Activated naive CD8-positive, alpha-beta T cell treated with anti-CD3 and anti-CD28 coated beads, Interleukin-2, amount 50 U/mL, for 24 hours (primary cell): ENCODE data around the gene IMPA2.
"Not testable (repeated sequence)": the region's sequence is repeated elsewhere in the genome, so short reads cannot be mapped to it uniquely, and the experiment has no call there.

Source experiments
- ATAC-seq: fragments of 150-1000 bp; cut with Tn5 transposase; one replicate; pipeline ENCODE4 v1.10.0; 2021
- DNase-seq: peaks from one replicate; pipeline ENCODE4 v3.0.0; 2021
- H3K27ac Mint-ChIP-seq: one replicate; pipeline ENCODE4 v1.8.0; 2021; ENCODE audit warnings: mild to moderate bottlenecking, mixed read lengths
- H3K27me3 Mint-ChIP-seq: one replicate; pipeline ENCODE4 v1.8.0; 2021; ENCODE audit warnings: mixed read lengths
- H3K36me3 Mint-ChIP-seq: one replicate; pipeline ENCODE4 v1.8.0; 2021; ENCODE audit warnings: low read depth, mixed read lengths
- H3K4me1 Mint-ChIP-seq: one replicate; pipeline ENCODE4 v1.8.0; 2021; ENCODE audit warnings: mixed read lengths
- H3K4me3 Mint-ChIP-seq: one replicate; pipeline ENCODE4 v1.8.0; 2021; ENCODE audit warnings: mild to moderate bottlenecking, moderate library complexity, mixed read lengths
- H3K9me3 Mint-ChIP-seq: one replicate; pipeline ENCODE4 v1.8.0; 2021; ENCODE audit warnings: mixed read lengths

IMPA2 gene

DNA sequence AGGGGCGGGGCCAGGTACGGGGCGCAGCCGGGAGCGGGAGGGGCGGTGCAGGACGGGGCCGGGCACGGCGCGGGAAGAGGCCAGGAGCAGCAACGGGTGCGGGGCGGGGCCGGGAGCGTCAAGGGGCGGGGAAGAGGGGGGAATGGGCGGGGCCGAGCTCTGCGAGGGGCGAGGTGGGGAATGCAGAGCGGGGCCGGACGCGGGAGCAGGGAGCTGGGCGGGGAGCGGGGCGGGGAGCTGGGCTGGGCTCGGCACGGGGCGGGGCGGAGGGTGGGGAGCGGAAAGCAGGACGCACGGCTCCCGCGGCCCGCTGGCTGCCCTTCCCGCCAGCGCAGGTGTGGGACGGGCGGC lies at the start of gene IMPA2:
Gene IMPA2 (plus strand): TSS at position 316 of the 351 bp plus-strand sequence. CDS start 163 bp downstream, outside the sequence.
- ATAC-seq (no peak), DNase-seq (no peak)
- Mint-ChIP-seq H3K27me3 (peaks cover 3% of the 10 kb centered on the region), H3K4me3 (peak within 1 kb of the TSS; percentile 88), H3K4me1 (peaks cover 22% of the 10 kb centered on the region), H3K36me3 (no peaks in the 10 kb centered on the region), H3K9me3 (no peaks in the 10 kb centered on the region), H3K27ac (peak within 1 kb of the TSS; percentile 83)

DNA sequence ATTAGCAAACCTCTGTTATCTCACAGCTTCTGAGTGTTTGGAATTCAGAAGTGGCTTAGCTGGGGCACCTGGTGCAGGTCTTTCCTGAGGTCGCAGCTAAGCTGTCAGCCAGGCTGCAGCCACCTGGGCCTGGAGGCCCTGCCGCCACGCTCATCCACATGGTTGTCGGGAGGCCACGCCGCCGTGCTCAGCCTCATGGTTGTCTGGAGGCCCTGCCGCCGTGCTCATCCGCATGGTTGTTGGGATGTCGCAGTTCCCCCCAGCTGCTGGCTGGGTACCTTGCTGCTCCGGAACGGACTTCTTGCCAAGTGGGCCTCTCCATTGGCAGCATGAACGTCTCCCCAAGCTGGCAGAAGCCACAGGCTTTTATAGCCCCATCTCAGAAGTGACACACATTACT lies 48.9 kb upstream of the IMPA2 start:
- Mint-ChIP-seq H3K4me3 (no peak overlapping the region), H3K4me1 (no peaks in the 10 kb centered on the region), H3K36me3 (no peaks in the 10 kb centered on the region), H3K9me3 (no peaks in the 10 kb centered on the region), H3K27me3 (no peaks in the 10 kb centered on the region), H3K27ac (no peak overlapping the region)
- ATAC-seq (no peak), DNase-seq (no peak)

DNA sequence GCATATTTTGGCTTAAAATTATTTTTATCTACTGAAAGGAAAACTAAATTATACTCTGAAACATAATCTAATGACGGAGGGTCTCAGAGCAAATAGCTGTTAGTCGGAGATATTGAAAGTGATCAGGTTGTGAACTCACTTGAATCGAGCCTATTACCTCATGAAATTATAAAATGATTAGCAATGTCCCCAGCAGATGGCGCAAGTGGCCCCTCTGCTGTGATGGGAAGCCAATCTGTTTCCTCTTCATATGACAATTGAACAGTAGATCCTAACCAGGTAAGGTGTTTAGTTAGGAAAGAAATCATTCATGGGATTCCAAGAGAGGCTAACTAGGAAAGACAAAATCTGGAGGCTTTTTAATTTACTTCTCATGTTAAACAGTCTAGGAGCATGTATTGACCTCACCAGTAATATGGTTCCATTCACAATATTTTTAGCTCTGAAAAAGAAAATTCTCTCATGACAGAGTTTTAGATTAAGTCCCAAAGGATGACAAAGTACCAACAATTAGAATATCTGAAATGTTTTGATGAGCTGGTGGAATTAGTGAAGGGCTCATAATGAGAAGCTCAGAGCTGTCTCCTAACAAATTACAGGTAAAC lies 43.3 kb upstream of the IMPA2 start:
- Mint-ChIP-seq H3K4me1 (no peaks in the 10 kb centered on the region), H3K27ac (no peak overlapping the region), H3K27me3 (no peaks in the 10 kb centered on the region), H3K36me3 (no peaks in the 10 kb centered on the region), H3K9me3 (no peaks in the 10 kb centered on the region), H3K4me3 (no peak overlapping the region)
- ATAC-seq (no peak), DNase-seq (peak; percentile 79)

DNA sequence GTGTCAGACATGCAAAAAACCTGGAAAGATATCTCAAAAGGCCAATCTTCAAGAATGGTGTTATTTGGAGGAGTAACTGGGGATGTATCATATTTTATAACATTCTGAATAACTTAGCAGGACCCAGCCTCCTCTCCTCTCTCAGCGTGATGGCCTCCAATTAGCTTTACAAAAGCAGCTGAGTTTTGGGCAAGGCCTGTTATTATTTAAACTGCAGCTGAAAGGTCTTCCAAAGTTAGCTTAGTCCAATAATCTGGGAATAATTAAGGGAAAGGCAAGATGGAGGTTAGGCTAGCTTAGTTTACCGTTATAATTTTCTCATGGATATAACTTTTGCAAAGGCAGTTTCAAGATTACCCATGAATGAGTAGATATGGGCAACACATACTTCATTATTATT lies 40.4 kb upstream of the IMPA2 start:
- H3K4me3 Mint-ChIP-seq: no peak overlapping the region
- no peaks in the 10 kb centered on the region for H3K9me3 Mint-ChIP-seq
- H3K27me3 Mint-ChIP-seq: no peaks in the 10 kb centered on the region
- H3K27ac Mint-ChIP-seq: no peak overlapping the region
- no peaks in the 10 kb centered on the region for H3K36me3 Mint-ChIP-seq
- ATAC-seq (no peak), DNase-seq (no peak)
- no peaks in the 10 kb centered on the region for H3K4me1 Mint-ChIP-seq

DNA sequence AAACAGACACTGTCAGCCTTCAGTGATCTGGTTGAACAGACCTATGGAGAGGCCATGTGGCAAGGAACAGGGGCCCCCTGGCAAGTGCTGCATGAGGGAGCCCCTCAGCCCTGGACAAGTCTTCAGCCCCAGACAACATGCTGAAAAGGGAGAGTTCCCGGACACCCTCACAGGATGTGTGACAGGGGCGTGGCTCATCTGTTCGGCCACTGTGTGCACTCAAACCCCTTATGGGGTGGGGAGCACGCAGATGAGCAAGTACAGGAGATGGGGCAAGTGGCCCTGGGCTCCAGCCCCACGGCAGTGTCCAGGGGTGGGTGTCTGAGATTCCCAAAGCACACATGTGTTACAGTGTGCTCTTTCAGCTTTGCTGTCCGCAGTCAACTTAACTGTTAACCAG lies 37.8 kb upstream of the IMPA2 start:
- peaks cover 9% of the 10 kb centered on the region for H3K4me1 Mint-ChIP-seq
- no peaks in the 10 kb centered on the region for H3K27me3 Mint-ChIP-seq
- no peak overlapping the region for H3K27ac Mint-ChIP-seq
- no peak overlapping the region for H3K4me3 Mint-ChIP-seq
- no peaks in the 10 kb centered on the region for H3K36me3 Mint-ChIP-seq
- H3K9me3 Mint-ChIP-seq: no peaks in the 10 kb centered on the region
- no peak for ATAC-seq
- no peak for DNase-seq

DNA sequence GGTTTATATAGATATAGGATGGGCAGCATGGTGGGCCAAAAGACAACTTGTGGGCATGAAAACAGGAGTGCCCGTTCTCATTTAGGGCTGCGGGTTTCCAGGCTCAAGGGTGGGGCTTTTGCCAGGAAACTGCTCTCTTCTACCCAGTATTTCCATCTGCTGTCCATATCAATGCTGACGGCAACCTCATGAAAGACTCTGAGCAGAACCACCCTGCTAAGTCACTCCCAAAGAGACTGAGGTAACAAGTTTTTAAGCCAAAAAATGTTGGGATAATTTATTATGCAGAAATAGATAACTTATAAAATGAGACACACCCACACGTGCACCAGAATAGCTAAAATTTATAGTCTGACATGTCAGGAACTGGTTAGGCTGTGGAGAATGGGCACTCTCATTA lies 37.1 kb upstream of the IMPA2 start:
- no peak for DNase-seq
- H3K27ac Mint-ChIP-seq: no peak overlapping the region

DNA sequence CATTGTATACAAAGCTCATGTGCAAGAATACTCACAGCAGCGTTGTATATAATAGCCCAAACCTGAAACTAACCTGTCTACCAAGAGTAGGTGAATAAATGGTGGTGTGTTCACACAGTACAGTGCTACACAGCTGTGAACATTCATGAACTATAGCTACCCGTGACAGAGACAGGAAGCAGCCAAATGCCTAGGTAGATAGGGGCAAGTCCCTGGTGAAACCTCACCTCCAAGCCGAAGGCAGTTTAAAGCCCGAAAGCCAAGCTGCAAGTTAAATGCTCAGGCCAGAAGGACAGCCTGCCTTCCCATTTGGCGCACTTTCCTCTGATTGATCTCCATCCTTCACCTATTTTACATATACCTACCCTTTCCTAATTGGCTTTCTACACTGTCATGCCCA lies 36.5 kb upstream of the IMPA2 start:
- H3K4me1 Mint-ChIP-seq: peaks cover 9% of the 10 kb centered on the region
- DNase-seq (no peak), ATAC-seq (no peak)
- no peak overlapping the region for H3K4me3 Mint-ChIP-seq
- no peak overlapping the region for H3K27ac Mint-ChIP-seq
- H3K36me3 Mint-ChIP-seq: no peaks in the 10 kb centered on the region
- no peaks in the 10 kb centered on the region for H3K27me3 Mint-ChIP-seq
- no peaks in the 10 kb centered on the region for H3K9me3 Mint-ChIP-seq

More for the DNA sequence above, 37.1 kb upstream of the IMPA2 start:
- H3K4me1 Mint-ChIP-seq: peaks cover 9% of the 10 kb centered on the region
- H3K36me3 Mint-ChIP-seq: no peaks in the 10 kb centered on the region
- no peaks in the 10 kb centered on the region for H3K9me3 Mint-ChIP-seq
- ATAC-seq: no peak
- no peak overlapping the region for H3K4me3 Mint-ChIP-seq
- no peaks in the 10 kb centered on the region for H3K27me3 Mint-ChIP-seq

DNA sequence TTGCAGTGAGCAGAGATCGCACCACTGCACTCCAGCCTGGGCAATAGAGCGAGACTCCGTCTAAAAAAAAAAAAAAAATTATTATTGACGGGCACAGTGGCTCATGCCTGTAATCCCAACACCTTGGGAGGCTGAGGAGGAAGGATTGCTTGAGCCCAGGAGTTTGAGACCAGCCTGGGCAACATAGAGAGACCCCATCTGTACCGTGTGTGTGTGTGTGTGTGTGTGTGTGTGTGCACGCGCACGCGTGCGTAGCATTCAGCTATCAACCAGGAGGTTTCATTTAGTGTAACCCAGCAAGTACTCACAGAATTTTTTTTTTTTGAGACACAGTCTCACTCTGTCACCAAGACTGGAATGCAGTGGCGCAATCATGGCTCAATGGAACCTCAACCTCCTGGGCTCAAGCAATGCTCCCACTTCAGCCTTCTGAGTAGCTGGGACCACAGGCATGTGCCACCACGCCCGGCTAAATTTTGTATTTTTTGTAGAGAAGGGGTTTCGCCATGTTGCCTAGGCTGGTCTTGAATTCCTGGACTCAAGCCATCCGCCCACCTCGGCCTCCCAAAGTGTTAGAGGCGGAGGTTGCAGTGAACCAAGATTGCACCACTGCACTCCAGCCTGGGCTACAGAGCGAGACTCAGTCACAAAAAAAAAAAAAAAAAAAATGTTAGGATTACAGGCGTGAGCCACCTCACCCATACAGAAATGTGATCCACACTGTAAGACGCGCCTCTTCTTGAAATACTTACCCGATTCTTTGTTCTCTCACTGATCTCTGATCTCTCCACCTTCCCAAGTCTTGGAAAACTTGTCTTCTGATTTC lies 35.3 kb upstream of the IMPA2 start:
- not testable (repeated sequence) for H3K36me3 Mint-ChIP-seq, H3K27me3 Mint-ChIP-seq, H3K4me1 Mint-ChIP-seq, ATAC-seq, H3K9me3 Mint-ChIP-seq, DNase-seq
- H3K27ac Mint-ChIP-seq: peak overlapping the region; percentile 39
- H3K4me3 Mint-ChIP-seq: peak overlapping the region; percentile 74

DNA sequence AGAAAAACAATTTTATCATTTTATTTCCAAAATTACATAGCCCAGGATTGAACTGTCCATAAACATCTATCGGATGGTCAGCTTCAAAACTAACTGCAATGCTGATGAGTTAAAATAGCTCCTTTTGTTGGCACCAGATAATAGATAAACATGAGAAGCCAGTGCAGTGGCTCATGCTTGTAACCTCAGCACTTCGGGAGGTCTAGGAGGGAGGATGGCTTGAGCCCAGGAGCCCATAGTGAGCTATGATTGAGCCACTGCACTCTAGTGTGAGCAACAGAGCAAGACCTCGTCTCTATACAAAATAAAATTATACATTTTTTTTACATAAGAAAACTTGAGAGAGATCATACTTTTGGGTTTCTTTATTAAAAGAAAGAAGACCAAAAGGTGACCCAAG lies 34.6 kb upstream of the IMPA2 start:
- Mint-ChIP-seq H3K4me1 (peaks cover 9% of the 10 kb centered on the region), H3K36me3 (no peaks in the 10 kb centered on the region), H3K27me3 (no peaks in the 10 kb centered on the region), H3K27ac (peak overlapping the region; percentile 39), H3K9me3 (no peaks in the 10 kb centered on the region), H3K4me3 (peak overlapping the region; percentile 74)
- DNase-seq (no peak), ATAC-seq (peak; percentile 37)

DNA sequence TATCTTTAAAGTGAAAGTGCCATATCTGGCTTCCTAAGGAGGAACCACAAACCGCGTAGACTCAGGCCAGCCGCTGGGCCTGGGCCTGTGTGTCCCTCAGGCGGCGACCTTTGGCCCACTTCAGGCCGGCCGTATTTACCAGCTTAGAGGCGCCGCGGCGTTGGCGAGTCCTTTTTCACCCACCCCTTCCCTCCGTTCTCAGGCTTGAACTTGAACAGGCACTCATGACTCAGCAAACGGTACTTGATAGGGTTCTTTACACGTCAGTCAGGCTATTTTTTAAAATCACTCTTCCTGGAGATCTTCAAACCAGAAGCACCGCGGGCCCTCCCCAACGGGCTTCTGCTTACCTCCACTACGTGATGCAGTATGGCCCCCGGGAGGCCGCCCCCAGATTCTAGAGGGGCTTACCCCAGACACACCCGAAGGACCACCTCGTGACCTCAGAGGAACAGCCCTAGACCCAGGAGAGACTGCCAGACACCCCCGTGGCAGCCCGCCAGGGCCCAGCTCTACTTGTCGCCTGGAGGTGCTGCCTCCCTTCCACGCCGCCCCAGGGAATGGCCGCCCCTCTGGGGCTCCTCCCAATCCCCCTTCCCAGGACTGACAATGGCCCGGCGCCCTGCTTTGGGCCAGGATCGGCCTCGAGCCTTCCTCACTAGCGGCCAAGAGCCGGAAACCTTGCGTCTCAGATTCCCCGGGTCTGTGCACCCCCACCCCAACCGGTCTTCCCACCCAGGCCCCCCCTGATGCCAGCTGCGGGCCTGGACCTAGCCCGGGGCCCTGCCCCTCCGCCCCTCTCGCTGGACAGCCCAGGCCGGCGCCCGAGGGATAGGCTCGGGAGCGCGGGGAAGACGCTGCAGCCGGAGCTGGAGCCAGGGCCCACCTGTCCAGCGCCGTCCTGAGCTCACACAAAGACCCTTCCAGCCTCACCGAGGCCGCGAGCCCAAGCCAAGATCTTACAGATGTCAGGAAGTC lies 33.8 kb upstream of the IMPA2 start:
- peak overlapping the region; percentile 83 for H3K27ac Mint-ChIP-seq
- ATAC-seq: peak; percentile 81
- H3K4me3 Mint-ChIP-seq: peak overlapping the region; percentile 74
- H3K4me1 Mint-ChIP-seq: peaks cover 9% of the 10 kb centered on the region
- peak; percentile 72 for DNase-seq
- H3K27me3 Mint-ChIP-seq: no peaks in the 10 kb centered on the region
- no peaks in the 10 kb centered on the region for H3K36me3 Mint-ChIP-seq
- no peaks in the 10 kb centered on the region for H3K9me3 Mint-ChIP-seq

DNA sequence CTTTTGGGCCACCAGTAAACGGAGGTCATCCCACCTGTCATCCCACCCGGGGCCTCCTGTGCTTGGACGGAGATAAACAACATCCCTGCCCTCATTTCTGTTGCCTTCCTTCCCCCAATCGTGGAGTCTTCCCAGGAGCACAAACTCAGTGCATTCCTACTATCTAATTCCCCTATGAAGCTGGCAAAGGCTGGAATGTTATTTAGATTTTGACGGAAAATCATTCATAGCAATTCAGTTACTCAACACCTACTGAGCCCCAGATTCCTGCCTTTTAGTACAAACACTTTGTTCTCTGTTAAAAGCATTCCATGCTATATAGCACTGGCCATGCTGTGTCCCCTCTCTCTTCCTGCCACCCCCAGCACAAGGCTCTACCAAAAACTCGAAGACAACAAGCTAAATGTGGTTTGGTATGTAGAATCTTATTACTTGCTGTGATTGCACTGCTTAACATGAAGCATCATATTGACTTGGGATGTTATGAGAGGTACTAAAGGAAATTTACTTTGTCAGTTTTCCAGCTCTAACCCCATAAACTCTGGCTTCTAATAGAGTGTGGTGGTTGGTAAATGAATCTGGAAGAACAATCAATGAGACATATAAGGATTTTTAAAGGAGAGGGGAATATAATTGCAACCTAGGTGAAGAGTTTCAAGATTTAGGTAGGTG lies 32.3 kb upstream of the IMPA2 start:
- no peaks in the 10 kb centered on the region for H3K9me3 Mint-ChIP-seq
- no peak overlapping the region for H3K4me3 Mint-ChIP-seq
- no peak for ATAC-seq
- H3K4me1 Mint-ChIP-seq: peaks cover 9% of the 10 kb centered on the region
- H3K27me3 Mint-ChIP-seq: no peaks in the 10 kb centered on the region
- H3K27ac Mint-ChIP-seq: peak overlapping the region; percentile 35
- no peak for DNase-seq
- H3K36me3 Mint-ChIP-seq: no peaks in the 10 kb centered on the region

DNA sequence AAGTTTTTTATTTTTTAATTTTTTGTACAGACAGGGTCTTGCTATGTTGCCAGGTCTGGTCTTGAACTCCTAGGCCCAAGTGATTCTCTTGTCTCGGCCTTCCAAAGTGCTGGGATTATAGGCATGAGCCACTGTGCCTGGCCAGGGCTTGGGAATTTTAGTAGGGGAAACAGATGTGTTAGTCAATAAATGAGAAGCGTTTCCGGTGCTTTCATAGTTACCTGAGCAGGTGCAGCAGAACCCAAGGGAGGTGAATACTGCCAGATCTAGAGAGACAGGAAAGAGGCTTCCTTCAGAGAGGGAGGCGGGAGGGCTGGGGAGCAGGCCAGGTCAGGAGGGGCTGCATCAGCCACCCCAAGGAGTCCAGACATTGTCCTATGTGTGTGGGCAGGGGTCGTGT lies 30.5 kb upstream of the IMPA2 start:
- H3K4me3 Mint-ChIP-seq: no peak overlapping the region
- DNase-seq (no peak), ATAC-seq (no peak)
- H3K9me3 Mint-ChIP-seq: no peaks in the 10 kb centered on the region
- peaks cover 9% of the 10 kb centered on the region for H3K4me1 Mint-ChIP-seq
- H3K36me3 Mint-ChIP-seq: no peaks in the 10 kb centered on the region
- no peaks in the 10 kb centered on the region for H3K27me3 Mint-ChIP-seq
- no peak overlapping the region for H3K27ac Mint-ChIP-seq

DNA sequence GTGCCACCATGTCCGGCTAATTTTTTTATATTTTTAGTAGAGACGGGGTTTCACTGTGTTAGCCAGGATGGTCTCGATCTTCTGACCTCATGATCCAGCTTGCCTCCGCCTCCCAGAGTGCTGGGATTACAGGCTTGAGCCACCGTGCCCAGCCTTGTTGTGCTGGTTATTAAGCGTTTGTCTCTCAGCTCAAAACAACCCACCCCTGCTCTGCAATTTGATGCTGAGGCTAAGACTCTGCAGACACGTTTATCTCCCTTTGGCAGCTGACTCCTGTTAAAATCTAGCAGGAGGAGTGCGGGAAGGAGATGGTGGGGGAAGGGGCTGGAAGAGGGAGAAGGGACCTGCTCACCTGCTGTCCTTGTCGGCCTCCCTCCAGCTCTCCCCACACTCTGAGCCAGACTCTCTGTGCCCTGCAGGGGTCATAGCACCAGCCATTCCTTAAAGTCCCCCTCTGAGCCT lies 29.9 kb upstream of the IMPA2 start:
- ATAC-seq (no peak), DNase-seq (no peak)
- peaks cover 8% of the 10 kb centered on the region for H3K4me1 Mint-ChIP-seq
- H3K27ac Mint-ChIP-seq: no peak overlapping the region
- H3K36me3 Mint-ChIP-seq: peaks cover under 1% of the 10 kb centered on the region
- no peaks in the 10 kb centered on the region for H3K9me3 Mint-ChIP-seq
- no peaks in the 10 kb centered on the region for H3K27me3 Mint-ChIP-seq
- H3K4me3 Mint-ChIP-seq: no peak overlapping the region

DNA sequence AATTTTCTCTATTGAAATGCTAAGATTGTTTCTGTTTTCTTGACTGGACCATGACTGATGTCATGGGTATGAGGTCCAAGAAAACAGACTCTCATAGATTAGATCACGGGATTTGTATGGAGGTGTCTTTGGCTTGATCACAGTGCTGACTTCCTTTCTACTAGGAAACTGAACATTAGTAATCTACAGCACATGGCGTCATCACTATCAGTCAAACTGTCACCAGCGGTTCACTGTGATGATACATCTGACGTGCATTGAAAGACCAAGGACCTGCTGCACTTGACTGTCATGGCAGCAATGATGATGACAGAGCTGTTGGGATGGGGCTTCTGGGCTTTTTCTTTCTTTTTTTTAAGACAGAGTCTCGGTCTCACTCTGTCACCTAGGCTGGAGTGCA lies 28.2 kb upstream of the IMPA2 start:
- no peak for ATAC-seq
- no peak overlapping the region for H3K27ac Mint-ChIP-seq
- no peak overlapping the region for H3K4me3 Mint-ChIP-seq
- H3K27me3 Mint-ChIP-seq: peaks cover 5% of the 10 kb centered on the region
- peaks cover 6% of the 10 kb centered on the region for H3K36me3 Mint-ChIP-seq
- H3K9me3 Mint-ChIP-seq: peaks cover 13% of the 10 kb centered on the region
- H3K4me1 Mint-ChIP-seq: no peaks in the 10 kb centered on the region
- DNase-seq: no peak
